Measurements from ENCODE around the gene TMEM232.

Gene TMEM232

GRCh38 chr5:110754181-110754580 lies 27.7 kb upstream of the TMEM232 start:
- no peak overlapping the region for H3K4me3 ChIP-seq (ENCODE audit: low read depth, low read length)
- in situ Hi-C loops (cut with HindIII; ENCODE audit: low sequenced_read_pairs) = no loop called here
- no peak for TF ChIP-seq CTCF (IDR thresholded peaks at IDR 0.05; ENCODE audit: low read depth, low read length)

DNA sequence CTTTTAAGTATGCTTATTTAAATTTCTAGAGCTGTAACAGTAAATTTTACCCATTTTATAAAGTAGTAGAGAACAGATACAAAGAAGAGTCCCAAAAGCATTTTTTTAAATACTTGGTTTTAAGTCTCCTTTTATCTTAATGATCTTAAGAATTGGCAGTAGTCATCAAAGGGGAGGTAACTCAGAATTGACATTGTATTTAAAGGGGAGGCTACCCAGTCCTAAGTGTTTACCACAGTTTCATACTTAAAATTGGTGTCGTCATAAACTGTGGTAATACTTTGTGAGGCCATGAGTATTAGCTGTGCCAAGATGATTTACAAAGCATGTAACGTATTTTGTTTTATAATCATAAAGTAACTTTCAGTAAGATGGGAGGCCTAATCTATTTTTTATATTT lies 27.1 kb upstream of the TMEM232 start:
- TF ChIP-seq CTCF (IDR thresholded peaks at IDR 0.05; ENCODE audit: low read depth, low read length) = no peak
- no peak for DNase-seq (ENCODE audit: low read depth, low spot score)
- H3K4me3 ChIP-seq (ENCODE audit: low read depth, low read length) = no peak overlapping the region
- in situ Hi-C loops (cut with HindIII; ENCODE audit: low sequenced_read_pairs) = no loop called here

More at GRCh38 chr5:110754181-110754580, 27.7 kb upstream of the TMEM232 start:
- DNase-seq (ENCODE audit: low read depth, low spot score) = no peak

DNA sequence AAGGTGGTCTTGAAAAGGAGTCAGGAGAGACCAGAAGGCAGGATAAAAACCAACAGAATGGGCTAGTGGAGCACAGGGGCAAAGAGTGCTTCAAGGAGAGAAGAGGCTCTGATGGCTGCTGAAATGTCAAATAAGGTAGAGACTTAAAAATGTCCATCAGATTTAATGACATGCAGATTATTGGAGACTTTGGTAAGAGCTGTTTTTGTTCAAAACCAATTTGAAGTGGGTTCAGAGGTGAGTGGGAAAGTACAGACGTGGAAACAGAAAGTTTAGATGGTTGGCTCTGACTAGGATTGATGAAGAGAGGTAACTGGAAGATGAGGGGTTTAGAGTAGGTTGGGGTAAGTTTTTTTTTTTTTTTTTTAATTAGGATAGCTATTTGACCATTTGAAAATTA lies 26.5 kb upstream of the TMEM232 start:
- TF ChIP-seq CTCF (IDR thresholded peaks at IDR 0.05; ENCODE audit: low read depth, low read length) = no peak
- DNase-seq (ENCODE audit: low read depth, low spot score) = no peak
- in situ Hi-C loops (cut with HindIII; ENCODE audit: low sequenced_read_pairs) = no loop called here
- H3K4me3 ChIP-seq (ENCODE audit: low read depth, low read length) = no peak overlapping the region

DNA sequence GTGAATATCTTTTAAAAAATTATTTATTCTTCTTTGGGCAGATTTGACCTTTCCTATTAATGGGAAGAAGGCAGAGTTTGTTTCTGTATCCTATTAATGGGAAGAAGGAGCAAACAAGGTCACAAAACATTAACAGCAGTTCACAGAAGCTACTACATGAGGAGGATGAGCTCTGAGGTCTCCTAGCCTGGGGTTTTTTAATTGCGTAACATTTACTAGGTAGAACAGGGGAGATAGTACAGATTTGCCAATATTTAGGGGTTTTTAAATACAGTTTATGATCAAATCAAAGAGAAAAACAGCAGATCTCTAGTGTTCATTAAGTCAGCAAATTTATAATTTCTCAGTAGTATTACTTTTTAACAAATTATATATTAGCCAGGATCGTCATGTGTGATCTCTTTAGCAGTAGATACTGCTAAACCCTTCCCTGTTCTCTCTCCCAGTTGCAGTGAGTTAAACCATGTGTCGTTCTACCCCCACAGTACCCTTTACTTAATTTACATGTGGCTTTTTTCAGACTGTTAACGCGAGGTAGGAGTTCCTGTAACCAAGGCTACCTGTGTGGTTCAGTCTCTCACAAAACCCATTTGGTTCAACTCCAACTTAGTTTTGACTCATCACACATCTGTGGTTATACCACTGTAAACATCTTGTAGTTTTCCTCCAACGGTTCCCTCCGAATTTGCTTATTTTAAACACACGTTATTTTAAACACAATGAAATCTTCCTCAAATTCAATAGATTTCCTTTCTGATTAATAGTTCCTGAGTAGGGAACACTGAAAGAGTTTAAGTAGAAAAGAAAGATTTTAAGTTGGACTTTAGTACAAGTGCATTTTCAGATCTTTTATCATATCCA lies 25.7 kb upstream of the TMEM232 start:
- no peak for TF ChIP-seq CTCF (IDR thresholded peaks at IDR 0.05; ENCODE audit: low read depth, low read length)
- H3K4me3 ChIP-seq (ENCODE audit: low read depth, low read length) = no peak overlapping the region
- DNase-seq (ENCODE audit: low read depth, low spot score) = peak; percentile 57
- in situ Hi-C loops (cut with HindIII; ENCODE audit: low sequenced_read_pairs) = no loop called here

DNA sequence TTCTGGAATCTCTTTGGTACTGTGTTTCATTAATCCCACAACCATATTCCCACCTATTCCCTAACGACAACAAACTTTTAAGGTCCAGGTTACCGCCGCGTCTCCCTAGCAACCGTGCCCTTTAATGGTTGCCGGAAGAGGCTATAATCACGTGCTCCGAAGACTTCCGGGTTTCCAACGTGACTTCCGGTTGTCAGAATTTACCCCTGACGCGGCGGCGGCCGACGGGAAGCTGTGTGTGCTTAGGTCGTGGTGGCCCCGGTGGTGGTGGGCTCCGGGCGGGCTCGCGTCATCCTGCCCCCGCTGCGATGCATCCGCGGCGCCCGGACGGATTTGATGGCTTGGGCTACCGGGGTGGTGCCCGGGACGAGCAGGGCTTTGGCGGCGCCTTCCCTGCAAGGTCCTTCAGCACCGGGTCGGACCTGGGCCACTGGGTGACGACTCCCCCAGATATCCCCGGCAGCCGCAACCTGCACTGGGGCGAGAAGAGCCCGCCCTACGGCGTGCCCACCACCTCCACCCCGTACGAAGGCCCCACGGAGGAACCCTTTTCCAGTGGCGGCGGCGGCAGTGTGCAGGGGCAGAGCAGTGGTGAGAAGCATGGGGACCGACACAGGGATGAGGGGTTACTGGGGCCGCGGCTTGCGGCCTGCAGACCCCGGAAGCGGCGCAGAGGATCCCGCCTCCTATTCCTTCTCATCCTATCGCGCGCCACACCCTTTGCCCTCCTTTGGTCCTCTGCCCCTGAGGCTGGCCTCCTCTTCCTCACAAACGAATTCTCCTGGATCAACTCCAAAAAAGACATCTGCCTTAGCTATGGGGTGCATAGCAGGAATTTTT lies 12.6 kb upstream of the TMEM232 start, which contains the start of gene SLC25A46:
Gene SLC25A46, plus strand, starts transcription at position 196 of the 840 bp plus-strand sequence. Its CDS starts 113 bp downstream, at position 309.
- H3K4me3 ChIP-seq (ENCODE audit: low read depth, low read length) = peak within 1 kb of the TSS; percentile 97
- in situ Hi-C loops (cut with HindIII; ENCODE audit: low sequenced_read_pairs) = no loop called here
- TF ChIP-seq CTCF (IDR thresholded peaks at IDR 0.05; ENCODE audit: low read depth, low read length) = no peak
- peak; percentile 88 for DNase-seq (ENCODE audit: low read depth, low spot score)

- in situ Hi-C loops (cut with HindIII; ENCODE audit: low sequenced_read_pairs) = no loop called here
- H3K4me3 ChIP-seq (ENCODE audit: low read depth, low read length) = peak overlapping the region; percentile 97
- TF ChIP-seq CTCF (IDR thresholded peaks at IDR 0.05; ENCODE audit: low read depth, low read length) = no peak
- DNase-seq (ENCODE audit: low read depth, low spot score) = no peak
Observed at GRCh38 chr5:110738503-110738811, 12.0 kb upstream of the TMEM232 start.
